GM12878 (cell line): ENCODE results near the gene ANKRD34A. TPM values are rescaled to one million over a fixed set of nuclear protein-coding genes. Genes with fewer than 3 reads are reported as not detected.
A peak's percentile ranks its signal among the peaks of the same experiment; 100 is the strongest.

ENCODE experiments used
- ATAC-seq: fragments of 200-7000 bp; cut with Tn5 transposase; 3 replicates; pipeline ENCODE4 v1.9.1; 2020; ENCODE audit warnings: mild to moderate bottlenecking, moderate library complexity
- BruUV-seq: library from RNA; stranded (reverse); fragments of 400-500 nt; replicated peaks from 2 replicates; lab custom pipeline; 2021; lab: Mats Ljungman, UMichigan
- CTCF ChIA-PET: fragments of 300-600 bp; sonication (Branson Sonifier 250); formaldehyde crosslinking; extraction: SDS; loops from one replicate; lab custom pipeline; 2021; ENCODE audit warnings: inconsistent platforms; lab: Yijun Ruan, JAX
- POLR2A ChIA-PET: fragments of 350-600 bp; formaldehyde crosslinking; extraction: SDS; loops from one replicate; lab custom pipeline; 2021; ENCODE audit warnings: inconsistent platforms; lab: Charles Lee
- RAD21 ChIA-PET: fragments of 300-600 bp; sonication (Branson Sonifier 250); formaldehyde crosslinking; loops from one replicate; lab custom pipeline; 2023; ENCODE audit warnings: antibody characterized with exemption; ENCODE audit not compliant: unreplicated experiment; lab: Charles Lee
- SMC1A ChIA-PET: fragments of 300-600 bp; sonication (Branson Sonifier 250); formaldehyde crosslinking; loops from one replicate; lab custom pipeline; 2023; ENCODE audit not compliant: unreplicated experiment, uncharacterized antibody; lab: Charles Lee
- DNase-seq: peaks from one replicate; pipeline ENCODE4 v3.0.0-alpha.2; 2011; ENCODE audit warnings: low read depth, low spot score
- FAIRE-seq: peaks from 3 replicates; lab custom pipeline; 2011; peaks lifted over from hg19 to GRCh38; lab: Jason Lieb, UNC
- H2AFZ ChIP-seq: 2 replicates; pipeline ENCODE4 v1.6.0; 2011; ENCODE audit warnings: low read depth, low read length, control low read depth; ENCODE audit not compliant: control insufficient read depth
- H3K27ac ChIP-seq: 2 replicates; pipeline ENCODE4 v1.5.1; 2011; ENCODE audit warnings: control low read depth; ENCODE audit not compliant: control insufficient read depth, insufficient read depth
- H3K27me3 ChIP-seq, 2 experiments: replicated peaks in 1 of 2; 2 replicates each; pipeline versions ENCODE4 v1.6.0 to v1.6.1; 2011; ENCODE audit warnings: low read length in 1 of 2; ENCODE audit not compliant: control insufficient read depth in 2 of 2, insufficient read depth in 2 of 2
- H3K36me3 ChIP-seq, 2 experiments: 2 replicates each; pipeline ENCODE4 v1.5.1; 2011; ENCODE audit warnings: low read length in 1 of 2; ENCODE audit not compliant: control insufficient read depth in 2 of 2, insufficient read depth in 2 of 2
- H3K4me1 ChIP-seq: 2 replicates; pipeline ENCODE4 v1.6.1; 2011; ENCODE audit warnings: mild to moderate bottlenecking, low read length, moderate library complexity, mixed read lengths; ENCODE audit not compliant: control insufficient read depth, insufficient read depth
- H3K4me2 ChIP-seq: 2 replicates; pipeline ENCODE4 v1.6.0; 2011; ENCODE audit warnings: control low read depth; ENCODE audit not compliant: control insufficient read depth, insufficient read depth
- H3K4me3 ChIP-seq: fragments of 200-600 bp; sonication (generic); 2 replicates; pipeline ENCODE4 v1.5.1; 2016
- H3K79me2 ChIP-seq: 2 replicates; pipeline ENCODE4 v1.6.0; 2011; ENCODE audit warnings: low read length; ENCODE audit not compliant: control insufficient read depth, insufficient read depth
- H3K9ac ChIP-seq: 2 replicates; pipeline ENCODE4 v1.8.0; 2011; ENCODE audit warnings: low read length, control low read depth, mixed read lengths; ENCODE audit not compliant: control insufficient read depth, insufficient read depth
- H3K9me3 ChIP-seq: replicated peaks from 3 replicates; pipeline ENCODE4 v1.5.1; 2011; ENCODE audit warnings: mild to moderate bottlenecking, low read length; ENCODE audit not compliant: control insufficient read depth, insufficient read depth
- H4K20me1 ChIP-seq: 2 replicates; pipeline ENCODE4 v1.6.0; 2011; ENCODE audit not compliant: control insufficient read depth, insufficient read depth
- BCL11A ChIP-seq: IDR thresholded peaks from 2 replicates; pipeline ENCODE4 v1.6.1; 2011; ENCODE audit warnings: low read depth, low read length
- BMI1 ChIP-seq: fragments of 450-650 bp; IDR thresholded peaks from 2 replicates; pipeline ENCODE4 v1.6.1; 2016; ENCODE audit warnings: mild to moderate bottlenecking, moderate library complexity, borderline replicate concordance
- CHD1 ChIP-seq: IDR thresholded peaks from 2 replicates; pipeline ENCODE4 v1.6.1; 2012; ENCODE audit warnings: low read depth, low read length, improper control_type of control experiment
- E4F1 ChIP-seq: fragments of 450-650 bp; IDR thresholded peaks from 2 replicates; pipeline ENCODE4 v1.6.1; 2018; ENCODE audit warnings: borderline replicate concordance, mild to moderate bottlenecking; ENCODE audit not compliant: partially characterized antibody
- FOS ChIP-seq: IDR thresholded peaks from 3 replicates; pipeline ENCODE4 v1.6.1; 2011; ENCODE audit warnings: borderline replicate concordance; ENCODE audit not compliant: insufficient read length; ENCODE audit errors: extremely low read depth
- MXI1 ChIP-seq: fragments of 150-350 bp; IDR thresholded peaks from 2 replicates; pipeline ENCODE4 v1.6.1; 2011; ENCODE audit warnings: low read depth, mild to moderate bottlenecking, inconsistent platforms, low read length, improper control_type of control experiment
- NFIC ChIP-seq: IDR thresholded peaks from 2 replicates; pipeline ENCODE4 v1.6.1; 2012; ENCODE audit warnings: low read depth, mild to moderate bottlenecking, inconsistent platforms, low read length, moderate library complexity
- NRF1 ChIP-seq: conservative IDR thresholded peaks from 2 replicates; pipeline ENCODE4 v1.6.1; 2011; ENCODE audit warnings: mild to moderate bottlenecking, low read depth, low read length, improper control_type of control experiment
- PML ChIP-seq: IDR thresholded peaks from 2 replicates; pipeline ENCODE4 v1.6.1; 2012; ENCODE audit warnings: low read length, inconsistent platforms
- RAD21 ChIP-seq: IDR thresholded peaks from 2 replicates; pipeline ENCODE4 v1.6.1; 2011; ENCODE audit warnings: mild to moderate bottlenecking, low read depth, low read length, moderate library complexity; ENCODE audit not compliant: insufficient read depth
- RB1 ChIP-seq: fragments of 450-650 bp; formaldehyde crosslinking; IDR thresholded peaks from 2 replicates; pipeline ENCODE4 v1.6.1; 2017; ENCODE audit warnings: mild to moderate bottlenecking, borderline replicate concordance
- SMAD1 ChIP-seq: fragments of 450-650 bp; IDR thresholded peaks from 2 replicates; pipeline ENCODE4 v1.6.1; 2018; ENCODE audit warnings: mild to moderate bottlenecking, low read depth; ENCODE audit not compliant: partially characterized antibody
- SP1 ChIP-seq: IDR thresholded peaks from one replicate; pipeline ENCODE4 v1.6.1; 2011; ENCODE audit warnings: low read depth, low read length
- SREBF2 ChIP-seq: IDR thresholded peaks from 2 replicates; pipeline ENCODE4 v1.6.1; 2012; ENCODE audit warnings: mild to moderate bottlenecking, low read length
- SRF ChIP-seq, 2 experiments: IDR thresholded peaks; 2 replicates each; pipeline ENCODE4 v1.6.1; 2011; ENCODE audit warnings: low read depth in 2 of 2, low read length in 2 of 2, mild to moderate bottlenecking in 1 of 2, moderate library complexity in 1 of 2
- TCF7 ChIP-seq: IDR thresholded peaks from 2 replicates; pipeline ENCODE4 v1.6.1; 2014; ENCODE audit warnings: antibody characterized with exemption, borderline replicate concordance
- ZNF217 ChIP-seq: fragments of 450-650 bp; IDR thresholded peaks from 2 replicates; pipeline ENCODE4 v1.6.1; 2017; ENCODE audit warnings: antibody characterized with exemption, mild to moderate bottlenecking
- WGBS: methylation state at CpG from one replicate; pipeline ENCODE4 v1.1.6; 2016; ENCODE audit warnings: low lambda C conversion rate; ENCODE audit not compliant: insufficient replicate concordance, insufficient coverage; ENCODE audit errors: missing lambda C conversion rate; 5-methylcytosine and 5-hydroxymethylcytosine counted together
- in situ Hi-C: fragments of 300-500 bp; cut with MboI; formaldehyde crosslinking; loops from 9 replicates; pipeline ENCODE4 v1.14.3; 2018; ENCODE audit warnings: mixed read lengths
- intact Hi-C: fragments of 100-400 bp; cut with micrococcal nuclease; formaldehyde crosslinking; loops from one replicate; pipeline ENCODE4 v1.14.2; 2022; ENCODE audit not compliant: unreplicated experiment
- polyA plus RNA-seq, 11 experiments: library from polyadenylated mRNA; depleted of rRNA in 4 of 11; unstranded in 6 of 11; stranded (reverse) in 5 of 11; fragments of >200 nt; fragmentation: Nextera tagmentation in 4 of 11; fragmentation: Illumina TruSeq in 1 of 11; extraction: Ambion mirVana in 4 of 11; extraction: Trizol in 1 of 11; gene quantifications; 1 replicate in 1 of 11; 2 replicates in 10 of 11; pipeline versions ENCODE4 v1.2.1 to v1.2.3, GENCODE V29; 2011 to 2016; ENCODE audit warnings: inconsistent platforms in 2 of 11, missing spikeins in 2 of 11, low read depth in 1 of 11
- total RNA-seq, 4 experiments: library from RNA; depleted of rRNA in 3 of 4; stranded (reverse); fragments of >200 nt in 3 of 4; fragmentation: Illumina TruSeq in 1 of 4; extraction: Trizol in 1 of 4; gene quantifications; 2 replicates each; pipeline versions ENCODE4 v1.2.1 to v1.2.3, GENCODE V29; 2013 to 2021
- TF ChIP-seq, protein P1 (sequence below): fragments of 450-650 bp; IDR thresholded peaks from 2 replicates; pipeline ENCODE4 v1.6.1; 2017; ENCODE audit warnings: borderline replicate concordance

The ANKRD34A gene
- total and polyA plus RNA-seq, 10 of the 15 experiments (the other 5 are each of a cell fraction or from before 2014, with no cell fraction given) = 0.40 to 3.5 (median 1.6) TPM

DNA sequence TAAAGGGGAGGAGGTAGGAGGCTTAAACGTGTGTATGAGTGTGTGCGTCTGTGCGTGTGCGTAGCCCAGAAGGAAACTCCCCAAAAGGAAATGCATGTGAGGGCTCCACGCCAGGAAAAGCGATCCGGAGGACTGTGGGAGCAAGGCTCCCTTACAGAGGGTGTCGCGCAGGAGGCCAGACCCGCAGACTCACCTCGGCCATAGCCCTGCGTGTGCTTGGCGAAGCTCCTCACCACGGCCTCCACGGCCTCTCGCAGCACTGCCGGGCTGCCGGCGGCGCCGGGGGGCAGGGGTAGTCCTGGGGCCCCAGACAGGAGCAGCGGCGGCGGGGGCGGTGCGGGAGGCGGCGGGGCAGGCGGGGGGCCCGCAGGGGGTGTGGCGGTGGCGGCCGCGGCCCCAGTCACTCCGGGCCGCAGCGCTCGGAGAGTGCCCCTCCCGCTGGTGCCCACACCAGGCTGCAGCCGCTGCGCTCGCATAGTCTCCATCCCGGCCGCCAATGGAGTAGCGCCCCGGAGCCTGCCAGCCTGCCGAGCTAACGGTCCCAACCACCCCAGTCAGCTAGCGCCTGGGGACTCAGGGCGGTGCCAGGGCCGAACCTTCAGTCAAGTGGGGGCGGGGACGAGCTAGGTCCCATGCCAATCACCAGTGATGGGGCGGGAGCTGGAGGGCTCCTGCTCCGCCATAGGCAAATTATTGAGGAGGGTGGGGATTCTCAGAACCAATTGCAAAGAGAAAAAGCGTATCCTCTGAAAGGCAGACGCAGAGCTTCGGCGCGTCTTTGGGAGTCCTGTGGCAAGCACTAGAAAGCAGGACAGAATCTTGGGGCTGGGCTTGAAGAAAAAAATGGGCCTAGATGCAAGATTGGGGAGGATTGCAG, 6.7 kb downstream of the ANKRD34A start, which contains the start of gene LIX1L:
Gene LIX1L, minus strand, starts transcription at position 575 of the 877 bp plus-strand sequence. Its CDS starts 90 bp downstream, at position 485.
- Histone ChIP-seq H3K9me3 (no peaks in the 10 kb centered on the region), H3K27ac (peak within 1 kb of the TSS; percentile 73), H3K4me2 (peak within 1 kb of the TSS; percentile 93), H3K79me2 (peaks cover 21% of the 10 kb centered on the region), H3K36me3 (no peaks in the 10 kb centered on the region; a peak in 1 of 4 replicates), H3K4me3 (peak within 1 kb of the TSS; percentile 78), H4K20me1 (no peaks in the 10 kb centered on the region), H3K9ac (peak within 1 kb of the TSS; percentile 72), H3K27me3 (no peaks in the 10 kb centered on the region; a peak in 1 of 4 replicates), H2AFZ (peak within 1 kb of the TSS; percentile 77), H3K4me1 (peaks cover 8% of the 10 kb centered on the region)
- peak; percentile 89 for DNase-seq
- FAIRE-seq = peak; percentile 56
- SMC1A ChIA-PET = interaction anchor here (0.6 to 4.1 kb wide), 21 partner anchors 9 to 174 kb away, joined by 3 to 37 read pairs (median 4); partner anchors contain the start of genes PEX11B and RBM8A
- in situ Hi-C loops (no loop called here), intact Hi-C loops (loop anchor here (2.0 kb wide), 2 partner anchors 19 to 31 kb away; partner anchors contain the start of gene RBM8A)
- no TSS peak for BruUV-seq
- WGBS = under 1% methylated on average over 39 of the region's 60 CpGs
- POLR2A ChIA-PET = interaction anchor here (0.8 to 5.8 kb wide), 18 partner anchors 8 to 99 kb away, joined by 3 to 58 read pairs (median 7); partner anchors contain the start of genes PEX11B, PIAS3 and RBM8A
- CTCF ChIA-PET = interaction anchor here (0.6 to 4.1 kb wide), 20 partner anchors 9 to 129 kb away, joined by 3 to 27 read pairs (median 3); partner anchors contain the start of genes NUDT17, RBM8A and TXNIP
- peak; percentile 90 for ATAC-seq
- RAD21 ChIA-PET = interaction anchor here (0.8 to 4.7 kb wide), 10 partner anchors 21 to 99 kb away, joined by 3 to 47 read pairs (median 10); partner anchors contain the start of genes PEX11B, PIAS3, RBM8A and TXNIP
- TF ChIP-seq NFIC = no peak
- no peak for TF ChIP-seq TCF7
- TF ChIP-seq, protein P1, sequence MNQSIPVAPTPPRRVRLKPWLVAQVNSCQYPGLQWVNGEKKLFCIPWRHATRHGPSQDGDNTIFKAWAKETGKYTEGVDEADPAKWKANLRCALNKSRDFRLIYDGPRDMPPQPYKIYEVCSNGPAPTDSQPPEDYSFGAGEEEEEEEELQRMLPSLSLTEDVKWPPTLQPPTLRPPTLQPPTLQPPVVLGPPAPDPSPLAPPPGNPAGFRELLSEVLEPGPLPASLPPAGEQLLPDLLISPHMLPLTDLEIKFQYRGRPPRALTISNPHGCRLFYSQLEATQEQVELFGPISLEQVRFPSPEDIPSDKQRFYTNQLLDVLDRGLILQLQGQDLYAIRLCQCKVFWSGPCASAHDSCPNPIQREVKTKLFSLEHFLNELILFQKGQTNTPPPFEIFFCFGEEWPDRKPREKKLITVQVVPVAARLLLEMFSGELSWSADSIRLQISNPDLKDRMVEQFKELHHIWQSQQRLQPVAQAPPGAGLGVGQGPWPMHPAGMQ = no peak
- peak; percentile 62 for TF ChIP-seq SP1
- peak; percentile 74 to 94 for TF ChIP-seq SRF (IDR thresholded peaks at IDR 0.05; ENCODE audit: low read depth in 2 of 2, low read length in 2 of 2)
- no peak for TF ChIP-seq BCL11A
- TF ChIP-seq NRF1 = 0 out of 2 replicates have a peak, but pooled peaks have one; percentile 6
- TF ChIP-seq CHD1 = no peak
- TF ChIP-seq E4F1 = no peak
- 0 out of 2 replicates have a peak, but pooled peaks have one; percentile 45 for TF ChIP-seq PML
- TF ChIP-seq RAD21 = no peak
- 0 out of 2 replicates have a peak, but pooled peaks have one; percentile 36 for TF ChIP-seq RB1
- no peak for TF ChIP-seq BMI1
- peak; percentile 9 for TF ChIP-seq FOS
- no peak for TF ChIP-seq SMAD1
- TF ChIP-seq ZNF217 = no peak
- TF ChIP-seq MXI1 = peak; percentile 59
- no peak for TF ChIP-seq SREBF2
